Stimulated activated CD4-positive, alpha-beta T cell treated with anti-CD3 and anti-CD28 coated beads, TNF-alpha, amount 100 ng/mL, for 4 hours (primary cell): ENCODE data around the gene NEXMIF.
"Not testable (repeated sequence)": the region's sequence is repeated elsewhere in the genome, so short reads cannot be mapped to it uniquely, and the experiment has no call there.

Experiments used
- DNase-seq, 3 experiments: peaks; one replicate each; pipeline ENCODE4 v3.0.0-alpha.2; 2020; ENCODE audit warnings: low read depth in 3 of 3

NEXMIF gene

DNA sequence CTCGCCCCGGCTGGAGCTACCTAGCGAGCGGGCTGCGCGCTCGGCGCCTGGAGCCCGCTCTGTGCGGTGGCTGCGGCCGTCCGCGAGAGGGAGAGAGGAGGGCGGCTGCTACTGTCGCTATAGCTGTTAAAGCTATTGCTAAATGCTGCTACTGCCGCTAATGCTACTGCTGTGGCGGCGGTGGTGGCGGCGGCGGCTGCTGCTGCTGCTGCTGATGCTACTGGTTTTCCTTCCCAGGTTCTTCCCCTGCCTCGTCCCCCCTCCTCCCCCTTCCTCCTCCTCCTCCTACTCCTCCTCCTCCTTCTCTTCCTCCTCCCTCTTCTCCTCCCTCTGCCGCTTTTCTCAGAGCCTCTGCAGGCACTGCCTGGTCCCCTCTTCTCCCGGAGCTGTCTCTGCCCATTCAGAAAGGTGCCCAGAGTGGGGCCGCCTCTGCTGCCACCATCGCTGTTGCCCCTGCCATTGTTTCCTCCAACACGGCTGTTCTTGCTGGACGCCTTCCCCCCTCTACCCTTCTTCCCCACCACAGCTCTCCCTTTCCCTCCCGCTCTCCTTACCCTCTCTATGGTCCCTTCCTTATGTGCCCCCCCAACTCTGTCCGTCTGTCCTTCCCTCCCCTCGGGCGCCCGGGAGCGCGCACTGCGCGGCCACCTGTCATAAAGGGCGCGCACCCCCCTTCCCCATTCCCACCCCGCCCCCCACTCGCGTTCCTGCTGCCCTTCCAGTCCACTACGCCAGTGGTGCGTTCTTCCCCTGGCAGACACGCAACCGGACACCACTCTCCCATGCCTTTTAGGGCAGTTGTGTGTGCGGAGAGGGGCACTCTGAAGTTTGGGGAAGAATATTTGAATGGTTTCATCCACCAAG is at the start of gene NEXMIF:
TSS of gene NEXMIF (minus strand) at position 228 of the 864 bp plus-strand sequence.
- DNase-seq: no peak

DNA sequence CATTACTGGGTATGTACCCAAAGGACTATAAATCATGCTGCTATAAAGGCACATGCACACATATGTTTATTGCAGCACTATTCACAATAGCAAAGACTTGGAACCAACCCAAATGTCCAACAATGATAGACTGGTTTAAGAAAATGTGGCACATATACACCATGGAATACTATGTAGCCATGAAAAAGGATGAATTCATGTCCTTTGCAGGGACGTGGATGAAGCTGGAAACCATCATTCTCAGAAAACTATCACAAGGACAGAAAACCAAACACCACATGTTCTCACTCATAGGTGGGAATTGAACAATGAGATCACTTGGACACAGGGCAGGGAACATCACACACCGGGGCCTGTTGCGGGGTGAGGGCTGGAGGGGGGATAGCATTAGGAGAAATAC is 36.7 kb upstream of the NEXMIF start:
- not testable (repeated sequence) for DNase-seq

DNA sequence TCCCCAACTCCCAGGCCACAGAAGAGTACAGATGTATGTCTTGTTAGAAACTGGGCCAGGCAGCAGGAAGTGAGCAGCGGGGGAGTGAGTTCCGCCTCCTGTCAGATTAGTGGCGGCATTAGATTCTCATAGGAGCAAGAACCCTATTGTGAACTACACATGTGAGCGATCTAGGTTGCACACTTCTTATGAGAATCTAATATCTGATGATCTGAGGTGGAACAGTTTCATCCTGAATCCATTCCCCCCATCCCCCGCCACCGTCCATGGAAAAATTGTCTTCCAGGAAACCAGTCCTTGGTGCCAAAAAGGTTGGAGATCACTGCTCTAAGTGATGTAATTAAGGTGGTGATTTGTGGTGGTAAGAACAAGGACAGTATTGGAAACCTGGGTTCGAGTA is 24.5 kb upstream of the NEXMIF start:
- DNase-seq: no peak

DNA sequence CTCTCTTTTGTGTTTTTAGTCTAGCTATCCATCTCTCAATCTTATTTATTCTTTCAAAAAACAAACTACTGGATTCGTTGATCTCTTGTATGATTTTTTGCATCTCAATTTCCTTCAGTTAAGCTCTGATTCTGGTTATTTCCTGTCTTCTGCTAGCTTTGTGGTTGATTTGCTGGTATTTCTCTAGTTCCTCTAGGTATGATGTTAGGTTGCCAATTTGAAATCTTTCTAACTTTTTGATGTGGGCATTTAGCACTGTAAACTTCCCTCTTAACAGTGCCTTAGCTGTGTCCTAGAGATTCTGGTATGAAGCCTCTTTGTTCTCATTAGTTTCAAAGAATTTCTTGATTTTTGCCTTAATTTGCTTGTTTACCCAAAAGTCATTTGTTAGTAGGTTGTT is 15.2 kb upstream of the NEXMIF start:
- no peak for DNase-seq

DNA sequence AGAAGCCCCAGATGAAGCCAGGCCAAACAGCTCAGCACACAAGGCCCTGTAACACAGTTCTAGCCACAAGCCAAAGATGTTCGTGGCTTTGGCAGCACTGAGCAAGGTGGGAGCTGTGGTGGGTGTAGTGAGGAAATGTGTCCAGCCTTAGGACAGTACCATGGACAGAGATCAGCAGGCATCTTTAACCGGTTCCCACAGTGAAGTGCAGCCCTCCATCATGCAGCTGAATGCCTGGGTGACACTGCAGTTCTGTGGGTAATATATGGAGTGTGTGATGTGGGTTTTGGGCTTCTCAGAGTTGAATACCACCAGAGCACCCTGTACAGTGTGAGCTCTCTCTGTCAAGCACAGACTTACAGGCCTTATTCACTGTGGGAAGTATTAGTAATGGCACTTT is 6.0 kb upstream of the NEXMIF start:
- DNase-seq: no peak

DNA sequence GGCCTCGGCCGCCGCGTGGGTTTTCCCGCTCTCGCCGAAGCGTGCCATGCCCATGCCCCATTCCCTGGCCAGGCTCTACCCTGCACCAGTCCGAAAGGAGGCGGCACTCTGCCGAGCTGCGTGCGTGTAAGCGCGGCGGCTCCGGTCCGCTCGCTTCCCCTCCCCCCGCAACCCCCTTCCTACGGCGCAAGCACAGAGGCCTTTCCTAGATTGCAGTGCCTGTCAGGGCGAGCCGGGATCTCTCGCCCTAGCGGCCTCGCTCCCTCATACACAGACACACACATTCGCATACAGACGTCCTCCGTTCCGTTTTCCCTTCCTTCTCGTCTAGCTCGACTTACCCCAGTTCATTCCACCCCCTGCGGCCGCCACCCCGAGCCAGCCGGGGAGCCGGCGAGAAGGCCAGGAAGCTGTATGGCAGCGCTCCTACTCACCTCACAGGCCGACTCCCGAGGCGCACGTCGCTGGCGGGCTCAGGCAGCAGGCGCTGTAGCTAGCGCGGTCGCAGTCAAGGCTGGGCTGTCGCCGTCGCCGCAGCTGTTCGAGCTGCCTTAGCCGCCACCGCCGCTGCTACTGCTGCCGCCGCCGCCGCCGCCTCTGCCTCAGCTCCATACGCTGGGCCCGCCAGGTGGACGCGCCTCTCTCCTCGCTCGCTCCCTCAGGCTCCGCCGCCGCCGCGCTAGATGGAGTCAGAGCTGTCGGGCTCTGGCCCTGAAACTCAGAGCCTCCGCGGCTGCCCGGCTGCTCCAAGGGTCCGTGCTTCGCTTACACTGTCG is 615 bp downstream of the NEXMIF start:
- DNase-seq: peak in 1 of 3 experiments; percentile 16

DNA sequence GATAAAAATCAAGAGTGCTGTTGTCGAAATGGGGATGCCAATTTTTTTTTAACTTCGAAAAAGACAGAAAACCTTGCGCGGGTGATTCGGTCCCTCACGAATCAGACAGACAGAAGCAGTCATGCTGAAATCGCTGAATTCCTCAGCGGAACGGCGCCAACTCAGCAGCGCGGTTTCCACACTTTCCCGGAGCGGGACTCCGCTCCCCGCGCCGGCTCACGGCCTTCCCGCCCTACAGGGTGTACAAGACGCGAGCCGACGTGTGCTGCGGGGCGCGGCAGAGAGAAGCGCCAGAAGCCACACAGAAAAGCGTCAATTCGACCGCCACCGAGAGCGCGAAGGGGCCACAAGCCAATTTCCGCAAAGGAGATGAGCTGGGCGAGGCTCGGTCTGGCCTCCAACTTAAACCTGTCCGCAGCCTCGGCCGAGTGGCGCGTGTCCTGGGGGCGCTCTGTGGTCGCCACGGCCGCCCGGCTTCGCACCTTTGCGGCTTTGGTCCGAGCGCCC is 1.3 kb downstream of the NEXMIF start:
- DNase-seq: no peak

DNA sequence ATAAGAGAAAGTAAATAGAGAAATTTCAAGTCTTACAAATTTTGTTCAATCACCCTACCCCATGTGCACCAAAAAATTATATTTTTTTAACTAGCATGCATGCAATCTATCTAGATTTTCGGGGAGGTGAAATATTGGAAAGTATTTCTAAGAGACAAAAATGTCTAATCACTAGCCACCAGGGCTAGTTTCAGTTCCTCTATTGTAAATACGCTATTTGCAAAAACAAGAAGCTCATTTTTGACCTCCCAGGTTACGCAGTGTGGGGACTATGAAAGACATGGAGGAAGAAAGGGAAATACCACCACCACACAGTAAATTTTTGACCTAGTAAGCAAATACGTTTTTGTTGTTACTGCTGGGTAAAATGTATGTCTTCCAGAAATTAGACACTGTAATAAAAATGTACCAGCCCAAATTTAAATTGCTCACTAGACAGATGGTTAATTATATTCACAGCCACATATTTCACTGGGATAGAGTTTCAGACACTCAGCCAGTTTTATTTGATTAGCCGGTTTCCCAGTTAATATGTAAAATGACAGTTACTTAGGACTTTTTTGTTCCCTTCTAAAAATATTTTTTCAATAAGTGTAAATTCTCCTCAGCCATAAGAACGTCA is 2.2 kb downstream of the NEXMIF start:
- DNase-seq: no peak

DNA sequence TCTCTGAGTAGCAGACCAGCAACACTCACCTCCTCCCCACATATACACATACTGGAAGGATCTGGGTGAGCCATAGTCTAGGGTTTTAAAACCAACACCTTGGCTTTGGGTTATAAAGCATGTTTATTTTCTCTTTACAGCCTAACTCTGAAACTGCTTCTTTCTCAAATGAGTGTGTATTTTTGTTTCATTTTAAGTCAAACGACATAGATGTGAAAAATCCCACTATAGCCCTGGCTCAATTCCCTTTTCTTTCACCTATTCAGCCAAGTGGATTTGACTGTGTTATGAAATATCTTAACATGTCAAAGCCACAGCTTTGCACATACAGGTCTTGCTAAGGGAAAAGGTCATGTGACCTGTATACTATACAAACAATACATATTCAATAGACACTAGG is 13.8 kb downstream of the NEXMIF start:
- no peak for DNase-seq

DNA sequence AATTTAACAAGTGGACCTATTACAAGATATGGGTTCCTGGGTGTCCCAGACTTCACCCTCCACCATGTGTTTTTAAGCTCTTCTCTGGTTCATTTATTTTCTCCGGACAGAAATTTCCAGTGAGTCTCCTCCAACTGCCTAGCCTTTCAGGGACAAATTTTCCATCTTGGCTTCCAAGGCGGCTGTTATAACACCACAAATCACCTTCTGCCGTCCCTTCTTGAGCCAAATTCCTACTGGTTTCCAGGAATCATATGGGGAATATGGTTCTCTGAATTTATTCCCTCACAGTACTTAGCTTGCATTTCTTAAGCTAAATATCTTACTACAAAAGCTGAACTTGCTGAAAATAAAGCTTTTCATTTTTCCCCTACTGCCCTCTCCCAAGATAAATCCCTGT is 18.8 kb downstream of the NEXMIF start:
- DNase-seq: no peak

DNA sequence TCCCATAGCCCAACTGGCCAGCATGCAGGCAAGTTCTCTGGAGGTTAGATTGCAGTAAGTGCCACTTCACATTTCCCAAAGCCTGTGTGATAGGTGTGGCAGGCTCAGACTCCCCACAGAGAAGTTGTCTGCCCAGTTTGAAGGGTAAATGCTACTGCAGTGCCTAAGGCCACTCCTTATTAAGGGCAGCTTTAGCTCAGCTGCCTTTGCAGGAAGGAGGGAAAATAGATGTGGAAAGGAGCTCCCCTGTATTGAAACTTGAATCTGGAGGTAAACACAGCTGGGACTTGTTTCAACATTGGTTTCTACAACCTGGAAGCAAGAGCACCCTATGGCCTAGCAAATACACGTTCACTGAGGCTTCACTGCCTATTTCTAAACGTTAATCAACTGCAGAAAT is 22.4 kb downstream of the NEXMIF start:
- DNase-seq: no peak

DNA sequence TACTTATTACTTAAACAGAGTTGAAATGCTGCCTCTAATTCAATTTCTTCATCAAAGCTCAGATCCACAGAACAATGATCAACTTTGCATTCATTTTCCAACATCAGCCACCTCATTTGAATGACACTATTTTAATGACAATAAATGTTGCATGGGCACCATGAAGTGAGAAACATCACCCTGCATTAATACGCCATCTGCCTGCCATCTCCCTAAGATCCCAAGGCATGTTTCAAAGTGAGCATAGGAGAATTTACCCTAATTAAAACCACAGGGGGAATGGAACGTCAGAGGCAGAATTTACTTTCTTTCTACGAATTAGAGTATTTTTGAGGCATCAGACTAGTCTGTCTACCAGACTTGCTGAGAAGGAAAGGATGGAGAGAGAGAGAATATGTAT is 32.7 kb downstream of the NEXMIF start:
- no peak for DNase-seq

DNA sequence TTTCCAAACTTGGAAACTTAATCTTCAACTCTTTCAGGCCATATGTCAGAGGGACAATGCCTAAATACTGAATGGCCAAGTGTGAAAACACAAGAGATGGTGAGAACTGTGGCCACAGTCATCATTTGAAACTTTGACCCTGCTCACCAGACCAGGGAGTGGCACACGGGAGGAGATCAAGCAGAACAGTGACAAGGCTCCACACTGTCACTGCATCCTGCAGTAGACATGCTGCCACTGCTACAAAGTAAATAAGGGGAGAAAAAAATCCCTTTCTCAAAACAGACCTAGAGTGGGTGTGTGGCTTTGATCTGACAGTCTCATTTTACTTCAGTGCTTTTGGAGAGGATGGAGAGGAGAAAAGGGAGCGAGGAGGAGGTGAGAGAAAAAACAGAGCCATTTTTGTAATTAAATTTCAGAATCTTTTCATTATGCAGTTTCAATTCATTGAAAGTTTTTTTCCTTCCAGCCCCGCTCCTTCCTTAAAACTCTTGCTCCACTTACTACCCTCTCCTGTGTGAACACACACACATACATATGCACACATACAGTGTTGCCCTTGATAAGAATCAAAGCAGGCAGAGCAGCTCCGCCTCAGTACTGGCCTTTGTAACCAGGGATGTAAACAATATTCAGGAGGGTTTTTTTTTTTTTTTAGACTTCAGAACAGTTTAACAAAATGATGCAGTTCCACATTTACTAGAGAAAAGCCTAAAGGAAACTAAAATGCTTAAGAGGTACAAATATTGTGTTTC is 34.4 kb downstream of the NEXMIF start:
- no peak for DNase-seq

DNA sequence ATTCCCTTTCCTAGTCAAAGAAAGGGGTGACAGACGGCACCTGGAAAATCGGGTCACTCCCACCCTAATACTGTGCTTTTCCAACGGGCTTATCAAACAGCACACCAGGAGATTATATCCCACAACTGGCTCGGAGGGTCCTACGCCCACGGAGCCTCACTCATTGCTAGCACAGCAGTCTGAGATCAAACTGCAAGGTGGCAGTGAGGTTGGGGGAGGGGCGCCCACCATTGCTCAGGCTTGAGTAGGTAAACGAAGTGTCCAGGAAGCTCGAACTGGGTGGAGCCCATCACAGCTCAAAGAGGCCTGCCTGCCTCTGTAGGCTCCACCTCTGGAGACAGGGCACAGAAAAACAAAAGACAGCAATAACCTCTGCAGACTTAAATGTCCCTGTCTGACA is 42.9 kb downstream of the NEXMIF start:
- DNase-seq: not testable (repeated sequence)

DNA sequence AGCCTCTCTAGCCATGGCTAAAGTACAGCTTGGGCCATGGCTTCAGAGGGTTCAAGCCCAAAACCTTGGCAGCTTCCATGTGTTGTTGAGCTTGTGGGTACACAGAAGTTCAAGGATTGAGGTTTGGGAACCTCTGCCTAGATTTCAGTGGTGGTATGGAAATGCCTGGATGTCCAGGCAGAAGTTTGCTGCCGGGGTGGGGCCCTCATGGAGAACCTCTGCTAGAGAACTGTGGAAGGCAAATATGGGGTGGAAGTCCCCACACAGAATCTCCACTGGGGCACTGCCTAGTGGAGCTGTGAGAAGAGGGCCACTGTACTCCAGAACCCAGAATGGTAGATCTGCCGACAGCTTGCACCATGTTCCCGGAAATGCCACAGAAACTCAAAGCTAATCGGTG is 59.5 kb downstream of the NEXMIF start:
- DNase-seq: no peak

DNA sequence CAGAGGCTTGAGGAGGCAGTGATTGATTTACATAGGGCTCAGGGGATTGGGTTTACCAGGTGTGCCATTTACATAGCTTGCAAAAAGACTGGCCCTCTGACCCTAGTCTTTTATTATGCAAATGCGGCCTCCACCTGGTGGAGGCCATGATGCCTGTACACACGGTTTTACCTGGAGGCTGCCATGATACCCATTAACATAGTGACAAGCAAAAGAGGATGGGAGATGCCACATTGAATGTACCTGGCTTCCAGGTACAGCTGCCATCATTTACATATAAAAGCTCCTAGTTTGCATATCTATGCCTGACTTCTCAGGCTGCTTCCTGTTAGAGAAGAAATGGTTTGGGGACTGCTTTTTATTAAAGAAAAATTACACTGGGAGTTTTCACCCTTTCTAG is 72.0 kb downstream of the NEXMIF start:
- no peak for DNase-seq

DNA sequence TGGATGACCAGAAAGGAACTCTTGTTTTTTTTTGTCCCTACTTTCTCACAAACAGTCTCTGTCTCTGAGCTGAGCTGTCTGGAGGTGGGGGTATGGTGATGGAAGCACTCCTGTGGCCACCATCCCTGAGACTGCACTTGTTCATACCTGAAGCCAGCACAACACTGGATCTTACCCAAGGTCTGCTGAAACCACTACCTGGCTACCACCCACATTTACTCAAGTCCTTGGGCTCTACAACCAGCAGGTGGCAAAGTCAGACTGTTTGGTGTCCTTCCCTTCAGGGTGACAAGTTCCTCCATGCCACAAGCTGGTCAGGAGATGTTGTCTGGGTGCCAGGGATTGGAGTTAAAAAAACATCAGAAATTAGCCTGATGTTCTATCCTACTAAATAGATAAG is 89.7 kb downstream of the NEXMIF start:
- DNase-seq: no peak

DNA sequence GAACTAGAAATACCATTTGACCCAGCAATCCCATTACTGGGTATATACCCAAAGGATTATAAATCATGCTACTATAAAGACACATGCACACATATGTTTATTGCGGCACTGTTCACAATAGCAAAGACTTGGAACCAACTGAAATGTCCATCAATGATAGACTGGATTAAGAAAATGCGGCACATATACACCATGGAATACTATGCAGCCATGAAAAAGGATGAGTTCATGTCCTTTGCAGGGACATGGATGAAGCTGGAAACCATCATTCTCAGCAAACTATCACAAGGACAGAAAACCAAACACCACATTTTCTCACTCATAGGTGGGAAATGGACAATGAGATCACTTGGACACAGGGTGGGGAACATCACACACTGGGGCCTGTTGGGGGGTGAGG is 105.5 kb downstream of the NEXMIF start:
- not testable (repeated sequence) for DNase-seq

DNA sequence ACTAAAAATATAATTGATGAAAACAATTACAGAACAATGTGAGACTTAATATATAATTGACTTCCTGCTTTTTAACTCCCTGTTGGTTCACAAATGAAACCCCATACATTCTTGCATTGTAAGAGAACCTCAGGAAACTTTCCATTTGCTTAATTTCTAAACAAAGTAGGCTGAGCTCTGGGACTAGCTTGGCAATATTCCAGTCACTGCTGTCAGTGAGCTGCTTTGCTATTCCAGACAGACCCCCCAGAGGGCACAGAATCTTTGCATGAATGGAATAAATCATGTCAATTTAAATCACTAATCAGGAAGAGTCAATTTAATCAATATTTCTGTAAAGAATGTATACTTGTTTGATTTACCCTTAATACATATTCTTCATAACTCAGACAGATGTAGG is 110.6 kb downstream of the NEXMIF start:
- no peak for DNase-seq

DNA sequence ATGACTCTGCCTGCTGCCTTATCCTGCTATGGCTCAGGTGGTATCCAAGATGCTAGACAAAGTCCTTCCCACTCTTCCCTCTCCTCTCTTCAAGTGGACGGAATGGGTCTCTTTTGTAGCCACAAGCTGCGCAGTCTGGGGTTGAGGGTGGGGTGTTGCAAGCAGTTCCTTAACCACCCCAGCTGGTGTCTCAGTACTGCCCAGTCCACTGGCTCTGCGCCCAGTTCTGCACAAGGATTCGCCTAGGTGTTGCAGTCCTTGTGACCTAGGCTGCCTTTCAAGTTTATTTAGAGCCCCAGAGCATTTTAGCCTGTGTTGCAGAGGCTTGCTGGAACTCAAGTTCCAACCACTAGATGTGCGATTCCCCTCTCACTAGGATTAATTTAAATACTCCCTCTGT is 120.7 kb downstream of the NEXMIF start:
- DNase-seq: no peak

DNA sequence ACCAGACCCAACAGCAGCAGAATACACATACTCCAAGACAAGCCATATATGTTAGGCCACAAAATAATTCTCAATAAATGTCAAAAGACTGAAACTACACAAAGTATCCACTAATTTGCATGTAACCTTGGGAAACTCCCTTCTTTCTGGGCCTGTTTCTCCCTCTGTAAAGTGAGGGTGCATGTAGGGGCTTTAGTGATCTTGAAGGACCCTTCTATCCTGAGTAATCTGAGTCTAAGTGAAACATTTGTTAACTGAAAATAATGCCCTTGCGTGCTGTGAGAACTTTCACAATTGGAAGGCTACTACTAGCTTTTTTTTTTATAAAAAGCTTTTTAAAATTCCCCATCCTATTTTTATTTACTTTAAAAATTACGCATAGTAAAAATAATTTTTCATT is 125.2 kb downstream of the NEXMIF start:
- no peak for DNase-seq
